K562 (cell line): ENCODE data around the gene MAP2. TPM values are rescaled to one million over a fixed set of nuclear protein-coding genes. Genes with fewer than 3 reads are reported as not detected.

ENCODE experiments used
- ATAC-seq: fragments of 200-7000 bp; cut with Tn5 transposase; 3 replicates; pipeline ENCODE4 v1.9.1; 2020; ENCODE audit warnings: moderate library complexity
- BruUV-seq: library from RNA; stranded (reverse); fragments of 400-500 nt; replicated peaks from 2 replicates; lab custom pipeline; 2021; lab: Mats Ljungman, UMichigan
- CTCF ChIA-PET: fragments of 300-600 bp; formaldehyde crosslinking; extraction: SDS; loops from one replicate; lab custom pipeline; 2021; ENCODE audit warnings: low intra/inter-chr PET ratio; lab: Yijun Ruan, JAX
- POLR2A ChIA-PET: fragments of 300-600, 350-650 bp; sonication (Branson Sonifier 250); formaldehyde crosslinking; extraction: SDS; loops from one replicate; lab custom pipeline; 2021; ENCODE audit warnings: antibody characterized with exemption, inconsistent platforms; lab: Yijun Ruan, JAX
- DNase-seq, 4 experiments: peaks; one replicate each; pipeline versions ENCODE4 v3.0.0 to v3.0.0-alpha.2; 2011 to 2018; ENCODE audit warnings: low spot score in 3 of 4, mixed read lengths in 3 of 4; ENCODE audit errors: extremely low read depth in 1 of 4
- FAIRE-seq: peaks from 2 replicates; lab custom pipeline; 2011; peaks lifted over from hg19 to GRCh38; lab: Jason Lieb, UNC
- H2AFZ ChIP-seq: 2 replicates; pipeline ENCODE4 v1.6.0; 2011; ENCODE audit warnings: low read depth, low read length, control low read depth, inconsistent platforms
- H3K27ac ChIP-seq: fragments of 200-600 bp; 3 replicates; pipeline ENCODE4 v1.8.0; 2011; ENCODE audit warnings: low read depth, mild to moderate bottlenecking, control low read depth, inconsistent platforms, low read length, moderate library complexity, mixed read lengths; ENCODE audit errors: extremely low read depth
- H3K27me3 ChIP-seq, 2 experiments: fragments of 300-600 bp in 1 of 2; 2 replicates in 1 of 2; 3 replicates in 1 of 2; pipeline versions ENCODE4 v1.6.0 to v1.8.0; 2011; ENCODE audit warnings: inconsistent platforms in 2 of 2, low read length in 2 of 2, mild to moderate bottlenecking in 1 of 2, mixed read lengths in 1 of 2, moderate library complexity in 1 of 2; ENCODE audit not compliant: control insufficient read depth in 2 of 2, insufficient read depth in 2 of 2
- H3K36me3 ChIP-seq: fragments of 300-600 bp; 3 replicates; pipeline ENCODE4 v1.8.0; 2011; ENCODE audit warnings: mild to moderate bottlenecking, low read length, inconsistent platforms; ENCODE audit not compliant: control insufficient read depth, insufficient read depth
- H3K4me1 ChIP-seq, 2 experiments: fragments of 200-600 bp in 1 of 2; replicated peaks in 1 of 2; 2 replicates in 1 of 2; 3 replicates in 1 of 2; pipeline versions ENCODE4 v1.5.1 to v1.8.0; 2011; ENCODE audit warnings: inconsistent platforms in 2 of 2, low read length in 2 of 2, mild to moderate bottlenecking in 1 of 2, mixed read lengths in 1 of 2, moderate library complexity in 1 of 2; ENCODE audit not compliant: control insufficient read depth in 2 of 2, insufficient read depth in 2 of 2
- H3K4me2 ChIP-seq: 2 replicates; pipeline ENCODE4 v1.6.1; 2011; ENCODE audit warnings: low read length, control low read depth, inconsistent platforms, mixed read lengths; ENCODE audit not compliant: insufficient read depth
- H3K4me3 ChIP-seq: fragments of 200-600 bp; sonication (generic), shearing (Covaris generic); 2 replicates; pipeline ENCODE4 v1.5.1; 2016; ENCODE audit warnings: control low read depth, inconsistent platforms
- H3K79me2 ChIP-seq: fragments of 200-600 bp; 3 replicates; pipeline ENCODE4 v1.8.0; 2011; ENCODE audit warnings: low read length, inconsistent platforms; ENCODE audit not compliant: control insufficient read depth, insufficient read depth
- H3K9ac ChIP-seq, 2 experiments: 2 replicates each; pipeline versions ENCODE4 v1.6.0 to v1.6.1; 2011; ENCODE audit warnings: low read depth in 2 of 2, low read length in 2 of 2, control low read depth in 1 of 2, inconsistent platforms in 1 of 2, mild to moderate bottlenecking in 1 of 2, mixed read lengths in 1 of 2; ENCODE audit not compliant: insufficient read depth in 1 of 2
- H3K9me1 ChIP-seq: one replicate; pipeline ENCODE4 v1.6.0; 2011; ENCODE audit warnings: inconsistent platforms, mild to moderate bottlenecking, low read length, moderate library complexity; ENCODE audit not compliant: control insufficient read depth, insufficient read depth
- H3K9me3 ChIP-seq: replicated peaks from 2 replicates; pipeline ENCODE4 v1.5.1; 2011; ENCODE audit warnings: low read depth, low read length, inconsistent platforms; ENCODE audit not compliant: control insufficient read depth, insufficient read depth
- H4K20me1 ChIP-seq: replicated peaks from 2 replicates; pipeline ENCODE4 v1.6.1; 2011; ENCODE audit warnings: low read length, inconsistent platforms, mixed read lengths; ENCODE audit not compliant: control insufficient read depth, insufficient read depth
- AFF1 ChIP-seq, 2 experiments: fragments of 450-650 bp; IDR thresholded peaks; 2 replicates each; pipeline ENCODE4 v1.6.1; 2018; ENCODE audit warnings: mild to moderate bottlenecking in 2 of 2, low read depth in 1 of 2; ENCODE audit not compliant: partially characterized antibody in 2 of 2
- ARNT ChIP-seq, 2 experiments: fragments of 450-650 bp; IDR thresholded peaks; 2 replicates each; pipeline ENCODE4 v1.6.1; 2016; ENCODE audit warnings: mild to moderate bottlenecking in 1 of 2
- CHD4 ChIP-seq: fragments of 200-600 bp; sonication (generic); IDR thresholded peaks from 3 replicates; pipeline ENCODE4 v1.6.1; 2012; ENCODE audit warnings: low read depth, mild to moderate bottlenecking, mixed read lengths, low read length, inconsistent platforms; ENCODE audit not compliant: insufficient read depth, insufficient replicate concordance, poor library complexity, severe bottlenecking
- DPF2 ChIP-seq: fragments of 450-650 bp; IDR thresholded peaks from 2 replicates; pipeline ENCODE4 v1.6.1; 2016
- GTF2A2 ChIP-seq: IDR thresholded peaks from 2 replicates; pipeline ENCODE4 v1.6.1; 2016; ENCODE audit warnings: mild to moderate bottlenecking, missing genetic modification characterization, missing compliant biosample characterization
- HCFC1 ChIP-seq: IDR thresholded peaks from 2 replicates; pipeline ENCODE4 v1.6.1; 2012; ENCODE audit warnings: low read depth, low read length, improper control_type of control experiment
- MXI1 ChIP-seq: IDR thresholded peaks from 2 replicates; pipeline ENCODE4 v1.6.1; 2011; ENCODE audit warnings: low read depth, mild to moderate bottlenecking, improper control_type of control experiment, low read length
- NEUROD1 ChIP-seq: fragments of 150-350 bp; IDR thresholded peaks from 2 replicates; pipeline ENCODE4 v1.6.1; 2014; ENCODE audit warnings: borderline replicate concordance, low read length, low read depth; ENCODE audit not compliant: partially characterized antibody
- SMAD3 ChIP-seq: fragments of 450-650 bp; formaldehyde crosslinking; conservative IDR thresholded peaks from 2 replicates; pipeline ENCODE4 v1.4.0; 2020; ENCODE audit warnings: mild to moderate bottlenecking
- TCFL5 ChIP-seq: fragments of 250-450 bp; sonication (Bioruptor Pico); conservative IDR thresholded peaks from 2 replicates; pipeline ENCODE4 v1.6.1; 2021; ENCODE audit warnings: mild to moderate bottlenecking, moderate library complexity, matching md5 sums
- ZNF830 ChIP-seq: fragments of 250-450 bp; sonication (Bioruptor Pico); IDR thresholded peaks from 2 replicates; pipeline ENCODE4 v1.5.0; 2021; ENCODE audit warnings: mild to moderate bottlenecking
- WGBS: fragments of 100-300 bp; shearing (Covaris generic); methylation state at CpG from one replicate; pipeline ENCODE4 v1.1.6; 2016; ENCODE audit warnings: low coverage, mixed read lengths; ENCODE audit not compliant: insufficient coverage; ENCODE audit errors: missing lambda C conversion rate; 5-methylcytosine and 5-hydroxymethylcytosine counted together
- in situ Hi-C: fragments of 300-500 bp; cut with MboI; formaldehyde crosslinking; loops from 4 replicates; pipeline ENCODE4 v1.15.0; 2018; ENCODE audit warnings: inconsistent platforms, mixed read lengths
- intact Hi-C: fragments of 100-400 bp; cut with micrococcal nuclease; formaldehyde crosslinking; loops from 2 replicates; pipeline ENCODE4 v1.14.2; 2022
- polyA plus RNA-seq, 8 experiments: library from polyadenylated mRNA; depleted of rRNA in 4 of 8; stranded (reverse) in 5 of 8; unstranded in 3 of 8; fragments of >200 nt; fragmentation: Nextera tagmentation in 2 of 8; fragmentation: Illumina TruSeq in 1 of 8; extraction: Ambion mirVana in 2 of 8; extraction: Trizol in 1 of 8; gene quantifications; 2 replicates each; pipeline versions ENCODE4 v1.2.1 to v1.2.3, GENCODE V29; 2011 to 2014; ENCODE audit warnings: inconsistent platforms in 1 of 8, missing spikeins in 1 of 8
- total RNA-seq, 7 experiments: library from RNA; depleted of rRNA in 6 of 7; stranded (reverse); fragments of >200 nt in 6 of 7; fragmentation: Illumina TruSeq in 2 of 7; extraction: Trizol in 2 of 7; gene quantifications; 2 replicates each; pipeline versions ENCODE4 v1.2.1 to v1.2.3, GENCODE V29; 2011 to 2021; ENCODE audit warnings: low replicate concordance in 1 of 7

Gene MAP2
- total and polyA plus RNA-seq, 9 of the 15 experiments (the other 6 are each of a cell fraction or from before 2014, with no cell fraction given): 0.13 TPM; not detected in 8

- ChIA-PET POLR2A (no interaction called here), CTCF (no interaction called here)
- no peak for ATAC-seq
- Histone ChIP-seq H3K9me3 (no peaks in the 10 kb centered on the region), H3K4me2 (no peak overlapping the region), H3K9me1 (no peaks in the 10 kb centered on the region), H3K27me3 (no peaks in the 10 kb centered on the region), H2AFZ (no peak overlapping the region), H3K4me3 (no peak overlapping the region), H3K79me2 (no peaks in the 10 kb centered on the region), H3K9ac (no peak overlapping the region), H4K20me1 (no peaks in the 10 kb centered on the region), H3K27ac (no peak overlapping the region), H3K36me3 (no peaks in the 10 kb centered on the region), H3K4me1 (no peaks in the 10 kb centered on the region)
- DNase-seq: no peak
- intact Hi-C loops: no loop called here
- FAIRE-seq: no peak
- in situ Hi-C loops: no loop called here
- WGBS: 0% methylated on average over 3 of the region's 3 CpGs
- TF ChIP-seq NEUROD1 (no peak), DPF2 (no peak), SMAD3 (no peak)
- no TSS peak for BruUV-seq
Observed at GRCh38 chr2:209431701-209432100, 7.9 kb downstream of the MAP2 start.

DNA sequence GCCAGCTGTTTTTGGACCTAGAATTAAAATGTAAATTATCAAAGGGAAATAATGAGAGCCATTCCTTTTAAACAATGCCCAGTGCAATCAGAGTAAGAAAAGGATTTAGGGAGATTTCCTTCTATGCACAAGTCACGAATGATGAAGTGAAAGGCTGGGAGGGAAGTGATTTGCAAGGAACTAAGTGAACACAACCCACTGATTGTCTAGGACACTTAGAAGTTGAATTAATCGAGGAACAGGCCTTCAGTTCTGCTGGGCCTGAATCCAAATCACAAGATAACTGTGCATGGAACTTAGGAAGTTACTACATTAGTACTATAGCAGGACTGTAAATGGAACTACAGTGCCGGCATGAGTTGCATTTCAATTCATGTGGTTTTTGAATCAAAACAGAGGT is 17.7 kb downstream of the MAP2 start:
- ChIA-PET POLR2A (no interaction called here), CTCF (no interaction called here)
- H3K27ac ChIP-seq: no peak overlapping the region
- H2AFZ ChIP-seq: no peak overlapping the region
- FAIRE-seq (no peak), ATAC-seq (no peak), DNase-seq (no peak)
- BruUV-seq: no TSS peak
- H3K9me3 ChIP-seq: no peaks in the 10 kb centered on the region
- no peaks in the 10 kb centered on the region for H4K20me1 ChIP-seq
- intact Hi-C loops: no loop called here
- in situ Hi-C loops: no loop called here
- 0% methylated on average over 3 of the region's 3 CpGs for WGBS
- no peaks in the 10 kb centered on the region for H3K4me1 ChIP-seq
- no peaks in the 10 kb centered on the region for H3K79me2 ChIP-seq
- no peaks in the 10 kb centered on the region for H3K9me1 ChIP-seq
- no peaks in the 10 kb centered on the region for H3K36me3 ChIP-seq
- no peak overlapping the region for H3K4me2 ChIP-seq
- no peaks in the 10 kb centered on the region for H3K27me3 ChIP-seq
- no peak overlapping the region for H3K9ac ChIP-seq
- H3K4me3 ChIP-seq: no peak overlapping the region
- no peak for TF ChIP-seq CHD4
- no peak for TF ChIP-seq AFF1 (IDR thresholded peaks at IDR 0.05; ENCODE audit: low read depth in 1 of 2, partially characterized antibody in 2 of 2)
- no peak for TF ChIP-seq ARNT (IDR thresholded peaks at IDR 0.05)
- no peak for TF ChIP-seq MXI1
- no peak for TF ChIP-seq TCFL5 (CRISPR knock-in tag)
- TF ChIP-seq HCFC1: no peak
- TF ChIP-seq GTF2A2 (tag): no peak
- no peak for TF ChIP-seq ZNF830 (CRISPR knock-in tag)
